OCI-LY3 (cell line): ENCODE data around the gene KRTAP5-6.

Experiments
- H2AFZ ChIP-seq: fragments of 200-600, 300-600 bp; shearing (Covaris generic); 2 replicates; pipeline ENCODE4 v1.6.0; 2014; ENCODE audit warnings: antibody characterized with exemption, low read depth, low read length
- H3K27ac ChIP-seq: fragments of 200-600, 300-600 bp; sonication (generic); 2 replicates; pipeline ENCODE4 v1.5.1; 2014; ENCODE audit warnings: mild to moderate bottlenecking, low read length, moderate library complexity, mixed read lengths
- H3K27me3 ChIP-seq: fragments of 200-600, 300-600 bp; sonication (generic); 2 replicates; pipeline ENCODE4 v1.6.1; 2014; ENCODE audit warnings: low read depth, low read length, mixed read lengths
- H3K36me3 ChIP-seq: fragments of 200-600, 300-600 bp; sonication (generic); replicated peaks from 2 replicates; pipeline ENCODE3; 2014; ENCODE audit warnings: low read depth, low read length, mixed read lengths
- H3K4me1 ChIP-seq: fragments of 300-600, 200-600 bp; sonication (generic); 2 replicates; pipeline ENCODE4 v1.6.1; 2014; ENCODE audit warnings: low read length, mixed read lengths
- H3K4me2 ChIP-seq: fragments of 200-600, 300-600 bp; sonication (generic); 2 replicates; pipeline ENCODE4 v1.6.1; 2014; ENCODE audit warnings: low read length, mixed read lengths
- H3K4me3 ChIP-seq: fragments of 300-600, 200-600 bp; sonication (generic); 2 replicates; pipeline ENCODE4 v1.5.1; 2014; ENCODE audit warnings: antibody characterized with exemption, mild to moderate bottlenecking, low read length, moderate library complexity
- H3K79me2 ChIP-seq: fragments of 300-600, 200-600 bp; shearing (Covaris generic); 2 replicates; pipeline ENCODE4 v1.6.1; 2014; ENCODE audit warnings: mild to moderate bottlenecking, low read length, mixed read lengths
- H3K9ac ChIP-seq: fragments of 300-600, 200-600 bp; shearing (Covaris generic); 2 replicates; pipeline ENCODE4 v1.6.0; 2014; ENCODE audit warnings: mild to moderate bottlenecking, low read length, moderate library complexity
- H3K9me3 ChIP-seq: fragments of 200-600, 300-600 bp; shearing (Covaris generic); 2 replicates; pipeline ENCODE4 v1.6.1; 2014; ENCODE audit warnings: low read length, mixed read lengths; ENCODE audit not compliant: insufficient read depth
- H4K20me1 ChIP-seq: fragments of 200-600, 300-600 bp; sonication (generic); 2 replicates; pipeline ENCODE4 v1.6.1; 2016; ENCODE audit warnings: low read length, mixed read lengths; ENCODE audit not compliant: insufficient read depth
- CTCF ChIP-seq: fragments of 200-600, 300-600 bp; sonication (generic); IDR thresholded peaks from 2 replicates; pipeline ENCODE4 v1.5.1; 2014; ENCODE audit warnings: antibody characterized with exemption, low read length, low read depth
- EZH2phosphoT487 ChIP-seq: fragments of 200-600 bp; shearing (Covaris generic); IDR thresholded peaks from 2 replicates; pipeline ENCODE4 v1.6.1; 2018; ENCODE audit warnings: antibody characterized with exemption, mixed run types, low read depth

KRTAP5-6 gene

GRCh38 chr11:1733716-1734640, 37.0 kb downstream of the KRTAP5-6 start:
- no peak overlapping the region for H2AFZ ChIP-seq
- no peaks in the 10 kb centered on the region for H3K79me2 ChIP-seq
- TF ChIP-seq CTCF = no peak
- TF ChIP-seq EZH2phosphoT487 = no peak
- no peak overlapping the region for H3K4me2 ChIP-seq
- H3K4me1 ChIP-seq = no peaks in the 10 kb centered on the region
- no peak overlapping the region for H3K27ac ChIP-seq
- H4K20me1 ChIP-seq = no peaks in the 10 kb centered on the region
- peaks cover 4% of the 10 kb centered on the region; the same call in 1 of the 2 replicates for H3K9me3 ChIP-seq
- no peak overlapping the region for H3K9ac ChIP-seq
- no peaks in the 10 kb centered on the region for H3K36me3 ChIP-seq
- no peak overlapping the region for H3K4me3 ChIP-seq
- no peaks in the 10 kb centered on the region; the same call in 1 of the 2 replicates for H3K27me3 ChIP-seq

- Histone ChIP-seq H4K20me1 (no peaks in the 10 kb centered on the region), H3K27ac (no peak overlapping the region), H3K9me3 (peaks cover 4% of the 10 kb centered on the region; the same call in 1 of the 2 replicates), H3K4me2 (no peak overlapping the region), H3K9ac (no peak overlapping the region), H3K36me3 (no peaks in the 10 kb centered on the region), H3K27me3 (peaks cover 3% of the 10 kb centered on the region; the same call in 1 of the 2 replicates), H3K4me1 (no peaks in the 10 kb centered on the region), H3K79me2 (no peaks in the 10 kb centered on the region), H3K4me3 (no peak overlapping the region), H2AFZ (no peak overlapping the region)
- TF ChIP-seq EZH2phosphoT487 (no peak), CTCF (no peak)
Observed at GRCh38 chr11:1734641-1735081, 37.7 kb downstream of the KRTAP5-6 start.

GRCh38 chr11:1735271-1735670, 38.3 kb downstream of the KRTAP5-6 start:
- Histone ChIP-seq H2AFZ (no peak overlapping the region), H3K4me2 (no peak overlapping the region), H3K9ac (no peak overlapping the region), H3K27me3 (peaks cover 4% of the 10 kb centered on the region; the same call in 1 of the 2 replicates), H3K27ac (no peak overlapping the region), H3K4me1 (no peaks in the 10 kb centered on the region), H4K20me1 (no peaks in the 10 kb centered on the region), H3K9me3 (peaks cover 4% of the 10 kb centered on the region; the same call in 1 of the 2 replicates), H3K79me2 (no peaks in the 10 kb centered on the region), H3K4me3 (no peak overlapping the region), H3K36me3 (no peaks in the 10 kb centered on the region)
- no peak for TF ChIP-seq EZH2phosphoT487
- TF ChIP-seq CTCF = no peak

GRCh38 chr11:1736447-1736992, 39.5 kb downstream of the KRTAP5-6 start:
- Histone ChIP-seq H3K4me3 (no peak overlapping the region), H3K27me3 (peaks cover 4% of the 10 kb centered on the region; the same call in 1 of the 2 replicates), H3K9me3 (peaks cover 4% of the 10 kb centered on the region; the same call in 1 of the 2 replicates), H3K27ac (no peak overlapping the region), H3K4me1 (no peaks in the 10 kb centered on the region), H4K20me1 (no peaks in the 10 kb centered on the region), H3K9ac (no peak overlapping the region), H3K36me3 (no peaks in the 10 kb centered on the region), H2AFZ (no peak overlapping the region), H3K4me2 (no peak overlapping the region), H3K79me2 (no peaks in the 10 kb centered on the region)
- TF ChIP-seq EZH2phosphoT487 (no peak), CTCF (no peak)
